Cardiac fibroblast (primary cell): ENCODE results near the gene PFN3.
A peak's percentile ranks its signal among the peaks of the same experiment; 100 is the strongest.

ENCODE experiments used
- DNase-seq, 2 donors: peaks; one replicate each; pipeline versions ENCODE4 v3.0.0 to v3.0.0-alpha.2; 2010; ENCODE audit warnings: low read depth in 2 of 2
- H3K4me3 ChIP-seq, 2 donors: replicated peaks in 1 of 2; 1 replicate in 1 of 2; 2 replicates in 1 of 2; pipeline ENCODE4 v1.5.1; 2011; ENCODE audit warnings: low read depth in 2 of 2, low read length in 2 of 2, mild to moderate bottlenecking in 2 of 2, moderate library complexity in 1 of 2
- CTCF ChIP-seq: IDR thresholded peaks from one replicate; pipeline ENCODE4 v1.5.1; 2011; ENCODE audit warnings: low read depth, mild to moderate bottlenecking, low read length, inconsistent platforms

Gene PFN3

GRCh38 chr5:177405312-177405711 lies 4.9 kb upstream of the PFN3 start:
- H3K4me3 ChIP-seq, result no peak overlapping the region
- DNase-seq, result no peak
- TF ChIP-seq CTCF, result no peak

GRCh38 chr5:177404641-177405179 lies 4.2 kb upstream of the PFN3 start:
- peak overlapping the region; percentile 59 to 60 for H3K4me3 ChIP-seq
- no peak for DNase-seq
- no peak for TF ChIP-seq CTCF

- DNase-seq, result peak; percentile 70 to 87
- peak; percentile 67 for TF ChIP-seq CTCF
- peak overlapping the region; percentile 59 to 60 for H3K4me3 ChIP-seq
These were observed 3.6 kb upstream of the PFN3 start for GRCh38 chr5:177403792-177404640.

GRCh38 chr5:177403102-177403791 lies 2.8 kb upstream of the PFN3 start:
- TF ChIP-seq CTCF, result no peak
- H3K4me3 ChIP-seq, result peak overlapping the region; percentile 59 to 60
- no peak for DNase-seq

- peak; percentile 33 for TF ChIP-seq CTCF
- peak; percentile 46 to 58 for DNase-seq
These were observed 2.0 kb upstream of the PFN3 start for GRCh38 chr5:177402271-177403043.

GRCh38 chr5:177397875-177398390 lies 2.5 kb downstream of the PFN3 start:
- no peak overlapping the region for H3K4me3 ChIP-seq
- no peak for DNase-seq
- TF ChIP-seq CTCF, result no peak

More at GRCh38 chr5:177402271-177403043, 2.0 kb upstream of the PFN3 start:
- peak overlapping the region in 1 of 2 donors; percentile 1 for H3K4me3 ChIP-seq
